H9 (cell line): ENCODE measurements around the gene OSBPL10. TPM values are rescaled to one million over a fixed set of nuclear protein-coding genes. Genes with fewer than 3 reads are reported as not detected.

Experiments
- DNase-seq: peaks from one replicate; pipeline ENCODE4 v3.0.0-alpha.2; 2017
- H2AFZ ChIP-seq: one replicate; pipeline ENCODE4 v1.6.1; 2013; ENCODE audit warnings: mild to moderate bottlenecking, low read length, control low read depth, moderate library complexity
- H2AK5ac ChIP-seq: 2 replicates; pipeline ENCODE4 v1.6.1; 2013; ENCODE audit warnings: low read length, control low read depth, mixed read lengths; ENCODE audit not compliant: insufficient read length
- H2BK120ac ChIP-seq: one replicate; pipeline ENCODE4 v1.6.1; 2013; ENCODE audit warnings: low read depth, mild to moderate bottlenecking, low read length, control low read depth, inconsistent platforms; ENCODE audit not compliant: poor library complexity, severe bottlenecking
- H2BK12ac ChIP-seq: 2 replicates; pipeline ENCODE4 v1.6.1; 2013; ENCODE audit warnings: low read length, control low read depth, mixed read lengths, low read depth; ENCODE audit not compliant: insufficient read length
- H2BK15ac ChIP-seq: 2 replicates; pipeline ENCODE4 v1.6.1; 2013; ENCODE audit warnings: low read depth, low read length, control low read depth
- H2BK20ac ChIP-seq: one replicate; pipeline ENCODE4 v1.6.1; 2013; ENCODE audit warnings: low read depth, mild to moderate bottlenecking, low read length, control low read depth, inconsistent platforms; ENCODE audit not compliant: poor library complexity, severe bottlenecking
- H2BK5ac ChIP-seq: 2 replicates; pipeline ENCODE4 v1.6.1; 2013; ENCODE audit warnings: low read length, control low read depth, mixed read lengths; ENCODE audit not compliant: insufficient read length
- H3K14ac ChIP-seq: 2 replicates; pipeline ENCODE4 v1.6.1; 2013; ENCODE audit warnings: low read length, control low read depth; ENCODE audit not compliant: insufficient read depth
- H3K18ac ChIP-seq: 2 replicates; pipeline ENCODE4 v1.6.1; 2013; ENCODE audit warnings: low read depth, mild to moderate bottlenecking, mixed read lengths, low read length, control low read depth; ENCODE audit not compliant: insufficient read length
- H3K23ac ChIP-seq: 2 replicates; pipeline ENCODE4 v1.6.1; 2013; ENCODE audit warnings: low read length, control low read depth, mixed read lengths, low read depth; ENCODE audit not compliant: insufficient read length
- H3K23me2 ChIP-seq: 2 replicates; pipeline ENCODE4 v1.6.1; 2013; ENCODE audit warnings: low read depth, mild to moderate bottlenecking, mixed read lengths, low read length, control low read depth; ENCODE audit not compliant: insufficient read length, poor library complexity, severe bottlenecking
- H3K27ac ChIP-seq: 2 replicates; pipeline ENCODE4 v1.5.1; 2013; ENCODE audit warnings: low read length, control low read depth, mixed read lengths, low read depth; ENCODE audit not compliant: insufficient read length
- H3K27me3 ChIP-seq: 2 replicates; pipeline ENCODE4 v1.6.1; 2013; ENCODE audit warnings: low read length, control low read depth, inconsistent platforms; ENCODE audit not compliant: insufficient read depth
- H3K4ac ChIP-seq: 2 replicates; pipeline ENCODE4 v1.6.1; 2013; ENCODE audit warnings: low read depth, mild to moderate bottlenecking, control low read depth, inconsistent platforms, low read length, moderate library complexity
- H3K4me1 ChIP-seq: 2 replicates; pipeline ENCODE4 v1.6.1; 2013; ENCODE audit warnings: low read length, control low read depth, inconsistent platforms; ENCODE audit not compliant: insufficient read depth
- H3K4me2 ChIP-seq: 2 replicates; pipeline ENCODE4 v1.6.1; 2013; ENCODE audit warnings: low read length, control low read depth, mixed read lengths; ENCODE audit not compliant: insufficient read length, insufficient read depth
- H3K56ac ChIP-seq: 2 replicates; pipeline ENCODE4 v1.6.1; 2013; ENCODE audit warnings: low read depth, mild to moderate bottlenecking, mixed read lengths, low read length, control low read depth; ENCODE audit not compliant: insufficient read length
- H3K79me1 ChIP-seq: 2 replicates; pipeline ENCODE4 v1.6.1; 2013; ENCODE audit warnings: low read depth, mild to moderate bottlenecking, moderate library complexity, low read length, control low read depth, inconsistent platforms; ENCODE audit not compliant: insufficient read depth, poor library complexity, severe bottlenecking
- H3K79me2 ChIP-seq: 2 replicates; pipeline ENCODE4 v1.6.1; 2013; ENCODE audit warnings: low read length, control low read depth, inconsistent platforms; ENCODE audit not compliant: insufficient read depth
- H3K9ac ChIP-seq: 2 replicates; pipeline ENCODE4 v1.6.1; 2013; ENCODE audit warnings: low read length, control low read depth, mixed read lengths; ENCODE audit not compliant: insufficient read length; ENCODE audit errors: extremely low read depth
- H3K9me3 ChIP-seq: one replicate; pipeline ENCODE4 v1.6.1; 2013; ENCODE audit warnings: low read depth, low read length, inconsistent platforms; ENCODE audit not compliant: control insufficient read depth
- H3T11ph ChIP-seq: one replicate; pipeline ENCODE4 v1.6.1; 2013; ENCODE audit warnings: mild to moderate bottlenecking, low read length, control low read depth, inconsistent platforms
- H4K20me1 ChIP-seq: one replicate; pipeline ENCODE4 v1.6.1; 2013; ENCODE audit not compliant: control insufficient read depth, insufficient read length, insufficient read depth
- H4K5ac ChIP-seq: 2 replicates; pipeline ENCODE4 v1.6.1; 2013; ENCODE audit warnings: low read depth, mild to moderate bottlenecking, mixed read lengths, low read length, control low read depth; ENCODE audit not compliant: insufficient read length
- H4K8ac ChIP-seq: replicated peaks from 2 replicates; pipeline ENCODE4 v1.6.1; 2013; ENCODE audit warnings: low read length, control low read depth, mixed read lengths, low read depth; ENCODE audit not compliant: insufficient read length
- H4K91ac ChIP-seq: 2 replicates; pipeline ENCODE4 v1.6.1; 2013; ENCODE audit warnings: low read depth, mild to moderate bottlenecking, moderate library complexity, mixed read lengths, low read length, control low read depth; ENCODE audit not compliant: insufficient read length
- H3K27ac Mint-ChIP-seq, 3 experiments: 2 replicates in 2 of 3; 3 replicates in 1 of 3; pipeline ENCODE4 v1.8.0; 2020 to 2021; ENCODE audit warnings: mixed read lengths in 3 of 3, mild to moderate bottlenecking in 1 of 3, moderate library complexity in 1 of 3
- H3K27me3 Mint-ChIP-seq: 2 replicates; pipeline ENCODE4 v1.8.0; 2021; ENCODE audit warnings: low read depth, mild to moderate bottlenecking, moderate library complexity, mixed read lengths
- H3K36me3 Mint-ChIP-seq, 3 experiments: 2 replicates in 2 of 3; 3 replicates in 1 of 3; pipeline ENCODE4 v1.8.0; 2020 to 2021; ENCODE audit warnings: low read depth in 3 of 3, mixed read lengths in 3 of 3; ENCODE audit not compliant: insufficient read depth in 1 of 3
- H3K4me1 Mint-ChIP-seq, 2 experiments: 2 replicates each; pipeline ENCODE4 v1.8.0; 2020; ENCODE audit warnings: mixed read lengths in 2 of 2
- H3K4me3 Mint-ChIP-seq, 2 experiments: 2 replicates in 1 of 2; 3 replicates in 1 of 2; pipeline ENCODE4 v1.8.0; 2020 to 2021; ENCODE audit warnings: mild to moderate bottlenecking in 2 of 2, mixed read lengths in 2 of 2, moderate library complexity in 1 of 2
- H3K9me3 Mint-ChIP-seq, 2 experiments: 2 replicates in 1 of 2; 3 replicates in 1 of 2; pipeline ENCODE4 v1.8.0; 2020; ENCODE audit warnings: mild to moderate bottlenecking in 2 of 2, mixed read lengths in 2 of 2, moderate library complexity in 1 of 2
- WGBS: extraction: QIAGEN DNeasy Blood & Tissue Kit; methylation state at CpG from one replicate; pipeline ENCODE4 v1.1.7; 2013; ENCODE audit warnings: missing lambda C conversion rate, low lambda C conversion rate, mixed read lengths; ENCODE audit not compliant: insufficient read length; ENCODE audit errors: extremely low coverage; 5-methylcytosine and 5-hydroxymethylcytosine counted together
- total RNA-seq: library from RNA; stranded (reverse); gene quantifications from 2 replicates; pipeline ENCODE4 v1.2.1, GENCODE V29; 2021
- TF ChIP-seq, protein P1 (sequence below): fragments of 200-600 bp; sonication (generic); conservative IDR thresholded peaks from 3 replicates; pipeline ENCODE4 v1.8.0; 2021; ENCODE audit warnings: antibody characterized with exemption, mild to moderate bottlenecking

OSBPL10 gene
- total RNA-seq, 1 experiment from 2014 or later: 42.7 TPM

DNA sequence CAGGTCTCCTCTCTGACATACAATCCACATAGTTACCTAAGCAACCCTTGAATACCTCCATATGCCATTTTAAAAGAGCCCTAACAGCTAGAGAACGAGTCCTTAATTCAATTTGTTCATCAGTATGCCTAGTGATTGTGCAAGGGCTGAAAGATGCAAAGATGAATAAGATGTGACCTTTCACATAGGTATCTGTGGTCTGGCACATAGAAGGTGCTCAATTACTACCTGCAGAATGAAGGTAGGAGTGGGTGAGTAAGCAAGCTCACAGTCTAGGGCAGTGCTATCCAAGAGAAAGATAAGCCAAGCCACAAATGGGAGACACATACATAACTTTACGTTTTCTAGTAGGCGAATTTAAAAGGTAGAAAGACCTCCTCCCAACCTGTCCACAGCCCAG is 157.9 kb downstream of the OSBPL10 start:
- Mint-ChIP-seq H3K4me1 (peaks cover 4 to 13% of the 10 kb centered on the region in 2 experiments; a peak in 3 of 4 replicates), H3K27ac (no peak overlapping the region), H3K4me3 (no peak overlapping the region), H3K9me3 (no peaks in the 10 kb centered on the region), H3K36me3 (peaks cover 5 to 18% (median 11%) of the 10 kb centered on the region in 3 experiments; a peak in 5 of 7 replicates), H3K27me3 (no peaks in the 10 kb centered on the region)
- Histone ChIP-seq H3K9ac (no peak overlapping the region), H3K23me2 (no peaks in the 10 kb centered on the region), H3K27ac (no peak overlapping the region), H2BK5ac (no peak overlapping the region), H3K23ac (no peak overlapping the region), H3K56ac (no peak overlapping the region), H4K20me1 (no peaks in the 10 kb centered on the region), H4K5ac (no peak overlapping the region), H4K91ac (no peak overlapping the region), H3K27me3 (no peaks in the 10 kb centered on the region), H2BK120ac (no peak overlapping the region), H3K9me3 (no peaks in the 10 kb centered on the region), H3K4me1 (no peaks in the 10 kb centered on the region), H2BK12ac (no peak overlapping the region), H2AFZ (no peak overlapping the region), H3K4ac (no peak overlapping the region), H4K8ac (no peak overlapping the region), H3K18ac (no peak overlapping the region), H2AK5ac (no peak overlapping the region), H3T11ph (no peak overlapping the region), H2BK20ac (no peak overlapping the region), H3K79me2 (no peaks in the 10 kb centered on the region; the same call in 1 of the 2 replicates), H2BK15ac (no peak overlapping the region), H3K14ac (no peak overlapping the region), H3K4me2 (no peak overlapping the region), H3K79me1 (no peaks in the 10 kb centered on the region)
- TF ChIP-seq, protein P1, sequence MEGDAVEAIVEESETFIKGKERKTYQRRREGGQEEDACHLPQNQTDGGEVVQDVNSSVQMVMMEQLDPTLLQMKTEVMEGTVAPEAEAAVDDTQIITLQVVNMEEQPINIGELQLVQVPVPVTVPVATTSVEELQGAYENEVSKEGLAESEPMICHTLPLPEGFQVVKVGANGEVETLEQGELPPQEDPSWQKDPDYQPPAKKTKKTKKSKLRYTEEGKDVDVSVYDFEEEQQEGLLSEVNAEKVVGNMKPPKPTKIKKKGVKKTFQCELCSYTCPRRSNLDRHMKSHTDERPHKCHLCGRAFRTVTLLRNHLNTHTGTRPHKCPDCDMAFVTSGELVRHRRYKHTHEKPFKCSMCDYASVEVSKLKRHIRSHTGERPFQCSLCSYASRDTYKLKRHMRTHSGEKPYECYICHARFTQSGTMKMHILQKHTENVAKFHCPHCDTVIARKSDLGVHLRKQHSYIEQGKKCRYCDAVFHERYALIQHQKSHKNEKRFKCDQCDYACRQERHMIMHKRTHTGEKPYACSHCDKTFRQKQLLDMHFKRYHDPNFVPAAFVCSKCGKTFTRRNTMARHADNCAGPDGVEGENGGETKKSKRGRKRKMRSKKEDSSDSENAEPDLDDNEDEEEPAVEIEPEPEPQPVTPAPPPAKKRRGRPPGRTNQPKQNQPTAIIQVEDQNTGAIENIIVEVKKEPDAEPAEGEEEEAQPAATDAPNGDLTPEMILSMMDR: no peak
- WGBS: no CpG with 5 or more reads among the region's 3 CpGs
- no peak for DNase-seq
